Mammary epithelial cell (primary cell): ENCODE measurements around the gene BMF.

Experiments used
- CTCF ChIP-seq, 2 donors: IDR thresholded peaks in 1 of 2; conservative IDR thresholded peaks in 1 of 2; 2 replicates each; pipeline ENCODE4 v1.5.1; 2011 to 2012; ENCODE audit warnings: inconsistent platforms in 2 of 2, low read length in 2 of 2, mild to moderate bottlenecking in 2 of 2, control low read depth in 1 of 2, low read depth in 1 of 2; ENCODE audit not compliant: insufficient read depth in 1 of 2; ENCODE audit errors: extremely low read depth in 1 of 2
- EZH2 ChIP-seq: IDR thresholded peaks from 2 replicates; pipeline ENCODE4 v1.6.1; 2012; ENCODE audit warnings: low read length, inconsistent platforms, borderline replicate concordance

DNA sequence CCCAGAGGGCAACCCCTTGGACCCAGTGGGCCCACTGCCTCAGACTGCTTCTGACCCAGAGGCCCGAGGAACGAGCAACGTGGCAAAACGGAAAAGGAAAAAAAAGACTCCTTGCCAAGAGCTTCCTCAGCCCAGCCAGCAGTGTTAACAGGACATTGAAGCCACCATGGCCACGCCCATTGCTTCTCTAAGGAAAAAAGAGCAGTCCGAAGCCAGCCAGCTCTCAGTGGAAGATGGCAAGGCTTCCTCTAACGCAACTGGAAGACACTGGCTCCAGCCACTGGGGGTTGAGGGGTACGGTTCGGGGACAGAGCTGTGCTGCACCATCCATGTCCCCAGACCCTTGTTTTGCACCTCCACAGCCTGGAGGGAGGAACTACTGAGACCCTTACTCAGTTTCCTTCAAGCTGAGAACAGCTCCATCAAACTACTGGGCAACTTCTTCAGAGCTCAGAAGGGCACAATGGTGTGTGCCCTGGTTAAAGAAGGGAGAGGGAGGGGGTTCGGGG lies 10.7 kb downstream of the BMF start:
- no peak for TF ChIP-seq CTCF (conservative IDR thresholded peaks at IDR 0.05 in 1 of 2, IDR thresholded peaks at IDR 0.05 in 1 of 2; ENCODE audit: extremely low read depth in 1 of 2, insufficient read depth in 1 of 2, low read depth in 1 of 2, low read length in 2 of 2)
- TF ChIP-seq EZH2: no peak
